ENCODE results near the gene ART1. TPM values are rescaled to one million over a fixed set of nuclear protein-coding genes. Genes with fewer than 3 reads are reported as not detected.

The ART1 gene
- total and polyA plus RNA-seq, 2 of the 8 experiments (the other 6 are each of a cell fraction or from before 2014, with no cell fraction given), result not detected

DNA sequence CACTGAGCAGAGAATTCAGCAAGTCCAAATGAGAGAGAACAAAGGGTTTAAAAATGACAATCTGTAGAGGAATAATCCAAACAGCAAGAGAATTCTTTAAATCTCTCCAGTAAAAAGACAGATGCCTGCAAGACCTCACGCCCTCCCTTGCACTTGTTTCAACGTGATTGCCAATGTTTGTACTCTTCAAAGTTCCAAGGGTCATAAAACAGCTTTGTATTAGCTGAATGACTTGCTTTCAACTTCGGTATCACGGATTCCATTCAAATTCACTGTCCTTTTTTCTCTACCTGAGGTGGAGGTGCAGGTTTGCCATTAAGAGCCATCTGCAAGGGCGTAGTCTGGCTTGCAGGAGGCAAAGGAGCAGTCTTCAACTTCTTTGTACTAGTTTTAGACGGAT, 67.3 kb downstream of the ART1 start:
- Histone ChIP-seq H3K18ac (ENCODE audit: extremely low read depth, low read length) (no peak overlapping the region), H4K20me1 (replicated peaks in 1 of 2; ENCODE audit: control insufficient read depth in 1 of 2, insufficient read depth in 2 of 2, low read length in 2 of 2) (peaks cover 0 to 1% of the 10 kb centered on the region in 2 experiments), H4K91ac (replicated peaks; ENCODE audit: insufficient read length, low read length) (no peak overlapping the region), H3K27ac (ENCODE audit: low read depth, low read length) (no peak overlapping the region), H2AFZ (ENCODE audit: low read length) (no peak overlapping the region), H3K56ac (replicated peaks; ENCODE audit: insufficient read length, low read depth, low read length) (no peak overlapping the region), H3K14ac (ENCODE audit: insufficient read length) (no peak overlapping the region), H3K4ac (replicated peaks; ENCODE audit: insufficient read length, low read depth, low read length) (no peak overlapping the region), H3K4me1 (replicated peaks in 1 of 4; ENCODE audit: control insufficient read depth in 3 of 4, insufficient read depth in 4 of 4, low read length in 3 of 4) (peaks cover 0 to 11% (median 4%) of the 10 kb centered on the region in 4 experiments; a peak in 4 of 7 replicates), H2BK15ac (ENCODE audit: low read length) (no peak overlapping the region), H2BK12ac (ENCODE audit: low read depth, low read length) (no peak overlapping the region), H4K5ac (ENCODE audit: insufficient read length, low read depth, low read length) (no peak overlapping the region), H3K23ac (ENCODE audit: insufficient read length) (no peak overlapping the region), H2BK5ac (ENCODE audit: low read depth, low read length) (no peak overlapping the region), H3K9me3 (ENCODE audit: insufficient read depth in 2 of 2, low read depth in 1 of 2, low read length in 1 of 2) (no peaks in the 10 kb centered on the region), H3K23me2 (ENCODE audit: low read depth, low read length) (no peaks in the 10 kb centered on the region), H4K8ac (ENCODE audit: extremely low read depth, insufficient read depth, low read length) (no peak overlapping the region), H3K9ac (replicated peaks in 1 of 4; ENCODE audit: extremely low read depth in 1 of 4, low read depth in 3 of 4, low read length in 3 of 4) (no peak overlapping the region), H3K36me3 (ENCODE audit: control insufficient read depth in 2 of 4, insufficient read depth in 4 of 4, low read length in 3 of 4) (peaks cover 8 to 69% (median 38%) of the 10 kb centered on the region in 4 experiments; a peak in 7 of 8 replicates), H3K4me3 (ENCODE audit: extremely low read depth in 1 of 4, insufficient read depth in 2 of 4, low read depth in 3 of 4, low read length in 4 of 4) (no peak overlapping the region), H3K27me3 (replicated peaks in 1 of 4; ENCODE audit: control insufficient read depth in 3 of 4, extremely low read depth in 1 of 4, insufficient read depth in 3 of 4, low read length in 3 of 4) (no peaks in the 10 kb centered on the region), H3K79me2 (ENCODE audit: control insufficient read depth in 1 of 2, insufficient read depth in 2 of 2, low read length in 2 of 2) (peaks cover 0 to 11% of the 10 kb centered on the region in 2 experiments; a peak in 1 of 4 replicates), H2BK120ac (replicated peaks; ENCODE audit: low read depth, low read length) (no peak overlapping the region), H3K4me2 (ENCODE audit: insufficient read depth in 1 of 2, low read depth in 2 of 2, low read length in 2 of 2) (no peak overlapping the region), H2BK20ac (ENCODE audit: low read length) (no peak overlapping the region), H3K79me1 (ENCODE audit: low read depth, low read length) (no peaks in the 10 kb centered on the region; the same call in 1 of the 2 replicates), H2AK5ac (ENCODE audit: low read depth, low read length) (no peak overlapping the region)
- FAIRE-seq (no peak), DNase-seq (ENCODE audit: low read depth in 1 of 2, low spot score in 2 of 2) (no peak)
- POLR2A ChIA-PET (ENCODE audit: partially characterized antibody), result interaction anchor here (0.6 to 0.9 kb wide), 2 partner anchors 49 to 301 kb away, joined by 3 to 4 read pairs; no protein-coding TSS in a partner anchor
- CTCF ChIA-PET (ENCODE audit: partially characterized antibody), result interaction anchor here (1.4 kb wide), 1 partner anchor 97 kb away, joined by 5 read pairs; the partner anchor contains the start of gene PGAP2
- no peak for TF ChIP-seq GTF2F1 (IDR thresholded peaks at IDR 0.05; ENCODE audit: borderline replicate concordance, low read depth, low read length)
- no peak for TF ChIP-seq TEAD4 (IDR thresholded peaks at IDR 0.05; ENCODE audit: low read depth, low read length)
- no peak for TF ChIP-seq MAFK (IDR thresholded peaks at IDR 0.05; ENCODE audit: low read depth, low read length)
- TF ChIP-seq PHF8 (conservative IDR thresholded peaks at IDR 0.05; ENCODE audit: low read depth, low read length), result no peak
- TF ChIP-seq SP4 (IDR thresholded peaks at IDR 0.05; ENCODE audit: low read length), result no peak
- TF ChIP-seq NRF1 (IDR thresholded peaks at IDR 0.05; ENCODE audit: low read depth, low read length), result no peak
- no peak for TF ChIP-seq TCF12 (IDR thresholded peaks at IDR 0.05; ENCODE audit: low read depth, low read length)
- TF ChIP-seq POLR2A (IDR thresholded peaks at IDR 0.05; ENCODE audit: control extremely low read depth in 1 of 2, low read depth in 2 of 2, low read length in 2 of 2), result no peak
- WGBS, 2 experiments (ENCODE audit: extremely low coverage in 1 of 2, insufficient coverage in 1 of 2, insufficient read length in 1 of 2, insufficient replicate concordance in 2 of 2, low coverage in 1 of 2, low lambda C conversion rate in 2 of 2, missing lambda C conversion rate in 1 of 2), result 82% methylated on average over 6 of the region's 6 CpGs; no CpG with 5 or more reads in 1 of the 2 experiments

All from H1 (cell line).